Endometrium (tissue), 2 donors: ENCODE data around the gene APBA2.

Source experiments
- FAIRE-seq: peaks from 2 replicates; lab custom pipeline; 2012; peaks lifted over from hg19 to GRCh38; lab: Jason Lieb, UNC
- donor health status: control.
- donor health status: control.

Gene APBA2

DNA sequence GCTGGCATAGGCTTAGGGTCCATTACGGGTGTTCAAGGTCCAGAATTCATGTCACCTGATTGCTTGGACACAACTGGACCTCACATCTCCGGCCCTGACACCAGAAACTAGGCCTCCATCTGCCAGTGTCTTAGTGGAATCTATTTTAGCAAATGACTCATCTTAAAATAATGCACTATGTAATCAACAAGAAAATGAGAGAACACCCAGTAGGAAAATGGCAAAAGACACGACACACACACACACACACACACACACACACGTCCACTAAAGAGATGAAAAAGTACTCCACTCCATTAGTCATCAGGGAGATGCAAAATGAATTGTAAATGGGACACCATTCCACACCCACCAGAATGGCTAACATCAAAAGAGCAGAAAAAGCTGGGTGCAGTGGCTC, 11.2 kb downstream of the APBA2 start:
- no peak for FAIRE-seq

DNA sequence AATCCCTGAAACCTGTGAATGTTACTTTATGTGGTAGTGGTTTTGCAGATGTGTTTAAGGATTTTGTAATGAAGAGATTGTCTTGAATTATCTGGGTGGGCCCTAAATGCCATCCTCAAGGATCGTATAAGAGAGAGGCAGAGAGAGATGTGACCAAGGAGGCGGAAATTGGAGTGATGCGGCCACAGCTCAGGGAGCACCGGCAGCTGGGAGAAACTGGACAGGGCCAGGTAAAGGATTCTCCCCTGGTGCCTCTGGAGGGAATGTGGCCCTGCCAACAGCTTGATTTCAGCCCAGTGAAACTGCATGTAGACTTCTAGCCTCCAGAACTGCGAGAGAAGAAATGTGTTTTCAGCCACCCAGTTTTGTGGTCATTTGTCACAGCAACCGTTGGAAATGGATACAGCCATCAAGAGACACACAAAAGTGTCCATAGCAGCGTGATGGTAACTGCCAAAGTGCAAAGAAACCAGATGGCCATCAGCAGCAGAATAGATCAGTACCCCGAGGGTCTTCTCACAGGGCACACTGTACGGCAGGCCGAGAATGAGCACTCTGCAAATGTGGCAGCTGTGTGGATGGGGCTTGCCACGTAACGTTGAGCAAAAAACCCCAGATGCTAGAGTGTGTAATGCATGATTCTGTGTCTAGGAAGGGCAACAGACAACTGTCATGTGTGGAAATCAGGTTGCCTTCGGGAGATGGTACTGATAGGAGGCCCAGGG, 12.2 kb downstream of the APBA2 start:
- no peak for FAIRE-seq

DNA sequence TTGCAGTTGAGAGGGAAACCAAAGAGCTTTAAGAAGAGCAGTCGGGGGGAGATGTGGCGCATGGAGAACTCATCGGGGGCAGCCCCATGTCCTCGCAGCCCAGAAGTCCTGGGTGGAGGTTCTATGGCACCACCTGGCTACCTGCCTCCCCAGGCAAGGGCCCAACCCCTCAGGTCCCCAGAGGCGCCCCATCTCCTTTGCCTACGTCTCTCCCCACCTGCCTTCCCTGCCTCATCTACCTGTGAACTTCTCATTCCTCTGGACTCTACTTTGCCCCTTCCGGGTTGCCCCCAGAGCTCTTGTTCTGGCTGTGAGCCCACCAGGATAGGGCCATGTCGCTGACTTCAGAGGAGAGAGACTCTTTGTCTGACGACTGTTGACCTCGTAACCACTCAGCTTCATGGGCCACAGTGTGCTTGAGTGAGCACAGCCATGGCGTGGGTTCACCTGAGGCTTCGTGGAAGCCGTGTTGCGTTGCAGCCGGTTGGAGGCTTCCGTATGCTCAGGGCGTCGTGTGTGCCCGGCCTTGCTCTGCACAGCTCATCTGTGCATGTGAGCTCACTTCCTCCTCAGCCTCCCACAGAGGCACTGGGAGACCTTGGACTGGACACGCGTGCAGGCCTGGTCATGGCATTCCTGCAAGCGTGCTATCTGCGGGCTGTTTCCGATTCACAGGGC, 13.4 kb downstream of the APBA2 start:
- no peak for FAIRE-seq

DNA sequence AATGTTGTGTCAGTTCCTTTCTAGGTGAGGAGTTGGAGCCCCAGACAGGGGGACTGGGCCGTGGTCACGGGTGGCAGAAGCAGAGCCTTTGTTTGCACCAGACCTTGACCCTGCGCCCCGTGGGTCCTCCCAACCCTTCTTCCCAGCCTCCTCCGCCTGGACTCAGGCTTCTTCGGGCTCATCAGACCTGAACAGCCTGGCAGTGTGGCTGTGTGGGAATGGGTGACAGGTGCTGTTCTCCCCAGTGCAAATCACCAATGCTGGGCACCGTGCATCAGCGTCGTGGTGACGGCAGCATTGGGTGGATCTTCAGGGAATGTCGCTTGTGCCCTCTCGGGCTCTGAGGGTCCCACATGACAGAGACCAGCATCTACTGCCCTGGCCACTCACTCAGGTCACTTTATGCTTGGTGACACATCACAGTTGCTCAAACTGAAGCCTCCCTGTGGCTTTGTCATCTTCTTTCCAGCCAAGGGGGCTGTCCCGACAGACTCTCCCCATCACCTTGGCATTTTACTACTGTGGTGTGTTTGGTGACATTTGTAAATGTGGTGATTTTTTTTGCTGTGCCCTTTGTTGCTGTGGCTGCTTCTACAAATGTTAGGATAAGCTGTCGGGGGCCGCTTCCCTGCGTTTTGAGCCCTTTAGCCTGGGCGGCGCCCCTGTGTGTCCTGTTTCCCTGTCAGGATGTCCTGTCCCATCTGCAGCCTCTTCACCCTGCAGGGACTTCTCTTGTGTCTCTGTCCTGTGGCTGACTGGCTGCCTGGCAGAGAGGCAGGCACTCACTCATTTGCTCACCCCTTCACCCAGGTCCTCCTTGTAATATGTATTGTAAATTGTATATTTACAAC, 14.5 kb downstream of the APBA2 start:
- FAIRE-seq: no peak

DNA sequence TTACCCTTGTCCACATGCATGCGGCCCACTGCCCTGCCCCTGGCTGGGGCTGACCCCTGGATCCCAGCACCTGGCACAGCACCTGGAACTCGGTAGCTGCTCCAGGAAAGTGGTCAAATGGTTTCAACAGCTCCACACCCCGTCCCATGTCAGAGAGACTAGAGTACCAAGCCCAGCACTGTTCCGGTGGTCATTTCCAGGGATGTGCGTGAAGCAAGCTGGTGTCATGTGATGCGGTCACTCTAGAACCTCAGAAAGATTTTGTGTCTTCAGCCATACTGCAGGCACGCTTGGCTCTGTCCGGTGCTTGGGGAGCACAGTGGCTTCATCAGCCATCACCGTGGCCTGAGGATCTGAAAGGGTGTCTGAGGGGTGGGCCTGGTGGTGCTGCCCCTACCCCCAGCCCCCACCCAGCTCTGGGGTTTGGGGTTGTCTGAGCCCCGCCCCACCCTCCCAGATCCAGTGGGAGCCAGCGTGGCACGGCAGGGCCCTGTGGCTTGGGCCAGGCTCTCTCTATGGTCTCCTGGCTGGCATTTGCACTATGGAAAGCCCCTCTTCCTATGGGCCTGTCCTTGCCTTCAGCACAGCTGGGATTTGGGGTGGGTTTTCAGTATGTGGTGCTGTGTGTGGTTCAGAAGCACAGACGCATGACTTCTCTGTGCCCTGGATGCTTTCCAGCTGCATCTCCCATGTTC, 15.3 kb downstream of the APBA2 start:
- FAIRE-seq: no peak

DNA sequence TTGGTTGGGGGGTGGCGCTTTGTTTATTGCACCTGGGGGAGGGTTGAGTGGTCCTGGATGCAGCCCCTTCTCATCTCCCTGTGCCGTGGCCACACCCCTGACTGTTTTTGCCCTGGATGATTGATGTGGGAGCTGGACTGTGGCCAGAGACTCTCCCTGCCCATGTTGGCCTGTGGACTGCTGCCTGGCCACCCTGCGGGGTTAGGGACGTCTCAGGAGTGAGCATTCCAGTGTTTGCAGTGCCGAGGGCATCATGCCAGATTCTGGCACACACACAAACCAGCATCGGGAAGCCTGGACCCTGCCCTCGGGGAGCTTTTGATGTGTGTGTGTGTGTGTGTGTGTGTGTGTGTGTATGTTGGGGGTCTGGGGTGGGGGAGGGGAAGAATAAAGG, 15.8 kb downstream of the APBA2 start:
- FAIRE-seq: no peak

DNA sequence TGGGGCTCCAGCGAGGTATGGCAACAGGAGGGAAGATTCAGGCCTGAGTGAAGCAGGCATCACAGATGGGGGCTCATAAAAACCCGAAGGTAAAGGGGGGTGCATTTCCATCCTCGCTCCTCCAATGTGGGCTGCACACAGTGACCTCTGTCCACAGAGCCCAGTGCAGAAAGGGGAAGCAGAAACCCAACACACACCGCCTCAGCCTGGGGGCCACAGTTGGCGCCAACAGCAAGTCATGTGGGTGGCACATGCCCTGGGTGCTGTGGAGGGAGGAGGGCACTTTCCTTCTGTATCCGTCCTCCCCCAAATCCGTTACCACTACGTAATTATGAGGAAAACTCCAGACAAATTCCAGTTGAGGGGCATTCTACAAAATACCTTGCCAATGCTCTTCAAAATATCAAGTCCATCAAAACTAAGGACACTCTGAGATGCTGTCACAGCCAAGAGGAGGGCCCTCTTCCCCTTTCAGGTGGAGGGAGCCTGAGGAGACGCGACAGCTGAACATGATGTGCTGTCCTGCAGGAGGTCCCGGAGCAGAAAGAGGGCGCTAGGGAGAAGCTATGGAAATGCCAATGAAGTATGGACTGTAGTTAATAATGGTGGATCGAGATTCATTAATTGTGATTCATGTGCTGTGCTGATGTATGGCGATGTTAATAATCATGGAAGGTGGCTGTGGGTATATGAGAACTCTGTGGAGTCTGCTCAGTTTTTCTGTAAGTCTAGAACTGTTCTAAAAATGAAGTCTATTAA, 16.4 kb downstream of the APBA2 start:
- no peak for FAIRE-seq

DNA sequence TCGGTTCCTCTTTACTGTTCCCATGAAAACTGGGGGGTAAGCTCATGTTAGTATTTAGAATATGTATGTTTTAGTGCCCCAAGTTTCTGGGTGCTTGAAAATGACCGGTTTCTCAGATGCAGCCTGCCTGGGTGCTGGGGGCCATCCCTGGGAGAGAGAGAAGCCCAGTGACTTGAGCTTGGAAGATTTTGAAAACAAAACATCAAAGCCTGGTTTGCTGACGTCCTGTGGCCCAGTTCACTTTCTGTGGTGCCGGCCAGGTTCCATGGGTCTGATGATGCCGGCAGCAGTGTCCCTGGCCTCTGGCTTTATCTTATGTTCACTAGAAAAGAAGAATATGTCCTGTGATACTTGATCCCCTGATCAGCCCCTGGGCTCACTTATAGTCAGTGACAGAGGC, 17.1 kb downstream of the APBA2 start:
- no peak for FAIRE-seq

DNA sequence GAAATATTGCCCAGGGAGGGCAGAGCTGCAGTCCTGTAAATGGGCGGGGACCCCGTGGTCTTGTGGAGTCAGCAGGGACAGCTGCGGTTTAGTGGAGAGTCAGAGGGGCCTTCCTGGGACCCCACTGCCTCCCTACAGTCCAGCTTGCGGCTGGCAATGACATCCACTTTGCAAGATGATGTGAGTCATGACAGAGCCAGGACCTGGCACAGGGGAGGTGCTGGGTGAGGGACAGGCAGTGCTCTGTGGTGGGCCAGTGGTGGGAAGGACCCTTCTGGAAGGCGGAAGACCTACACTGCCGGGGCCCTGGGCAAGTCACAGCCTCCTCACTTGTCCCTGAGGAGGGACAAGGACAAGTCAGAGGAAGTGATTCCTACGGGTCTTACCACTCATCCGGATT, 17.8 kb downstream of the APBA2 start:
- FAIRE-seq: no peak

DNA sequence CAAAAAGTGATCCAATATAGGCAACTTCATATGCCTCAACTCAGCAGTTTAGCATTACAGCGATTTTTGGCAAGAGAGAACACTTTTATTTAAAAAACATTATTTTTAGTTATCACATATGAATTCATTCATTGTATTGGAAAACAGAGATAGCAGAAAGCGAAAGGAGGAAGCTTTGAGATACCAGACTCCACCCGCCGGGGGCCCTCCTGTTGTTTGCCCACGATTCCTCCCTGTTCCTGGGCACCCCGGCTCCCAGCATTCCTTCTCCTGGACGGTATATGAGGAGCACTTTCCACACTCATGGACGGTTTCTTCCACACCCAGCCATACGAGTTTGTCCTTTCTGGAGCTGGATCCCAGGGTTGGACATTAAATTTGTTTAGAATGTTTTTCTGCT, 18.2 kb downstream of the APBA2 start:
- FAIRE-seq: no peak

DNA sequence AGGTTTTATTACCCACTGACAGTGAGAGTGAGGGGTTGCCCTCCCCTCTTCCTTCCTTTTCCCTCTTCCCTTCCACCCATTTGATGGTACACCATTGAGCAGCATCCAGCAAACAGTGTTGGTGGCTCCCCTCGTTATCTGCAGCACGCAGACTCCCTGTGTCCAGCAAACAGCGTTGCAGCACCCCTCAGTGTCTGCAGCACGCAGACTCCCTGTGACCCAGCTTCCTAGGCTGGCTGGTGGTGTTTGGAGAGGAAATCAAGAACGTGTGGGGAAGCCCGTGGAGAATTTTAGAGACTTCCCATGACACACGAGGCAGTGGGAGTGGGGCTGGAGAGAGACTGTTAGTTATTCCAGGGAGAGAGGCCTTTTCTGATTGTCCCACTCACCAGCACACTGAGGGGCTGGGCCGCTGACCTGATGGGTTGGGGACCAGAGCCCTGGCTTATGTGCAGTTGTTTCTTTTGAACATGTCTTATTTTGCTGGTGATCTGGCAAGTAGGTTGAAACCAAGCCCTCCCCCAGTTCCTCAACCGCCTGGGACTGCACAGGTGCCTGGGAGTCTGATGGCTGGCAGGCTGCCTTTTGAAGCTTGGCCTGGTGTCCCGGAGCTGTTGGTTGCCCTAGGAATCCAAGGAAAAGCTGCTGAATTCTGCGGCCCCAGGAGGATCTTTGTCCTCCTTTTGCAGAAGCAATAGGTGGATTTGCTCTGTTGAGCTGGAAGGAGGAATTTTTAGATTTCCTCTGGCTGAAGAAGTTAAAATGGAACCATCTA, 19.0 kb downstream of the APBA2 start:
- FAIRE-seq: no peak

DNA sequence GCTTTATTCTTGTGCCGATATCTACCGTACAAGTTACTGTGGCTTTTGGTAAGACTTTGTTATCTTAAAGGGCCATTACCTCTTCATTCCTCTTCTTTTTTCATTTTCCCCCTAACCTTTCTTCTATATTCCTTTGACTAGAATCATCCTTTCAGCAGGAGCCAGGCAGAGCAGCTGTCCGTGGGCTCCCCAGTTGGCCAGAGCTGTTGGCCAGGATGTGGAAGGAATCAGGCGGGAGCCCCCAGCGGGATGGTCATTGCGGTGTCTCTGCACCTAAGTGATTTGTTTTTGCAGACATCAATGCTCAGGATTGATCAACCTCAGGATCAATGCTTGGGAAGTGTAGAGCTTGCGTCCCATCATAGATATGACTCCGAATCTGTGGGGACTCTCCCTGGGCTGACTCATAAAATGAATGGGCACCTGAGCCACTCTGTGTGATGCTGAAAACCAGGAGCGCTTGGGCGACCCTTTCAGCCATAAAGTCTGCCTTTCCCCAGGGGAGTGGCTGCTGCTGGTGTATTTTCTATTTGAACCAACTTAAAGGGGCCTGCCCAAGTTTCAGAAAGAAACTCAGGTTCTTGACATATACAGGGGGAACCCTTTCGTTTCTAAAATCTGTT, 21.7 kb downstream of the APBA2 start:
- FAIRE-seq: no peak

DNA sequence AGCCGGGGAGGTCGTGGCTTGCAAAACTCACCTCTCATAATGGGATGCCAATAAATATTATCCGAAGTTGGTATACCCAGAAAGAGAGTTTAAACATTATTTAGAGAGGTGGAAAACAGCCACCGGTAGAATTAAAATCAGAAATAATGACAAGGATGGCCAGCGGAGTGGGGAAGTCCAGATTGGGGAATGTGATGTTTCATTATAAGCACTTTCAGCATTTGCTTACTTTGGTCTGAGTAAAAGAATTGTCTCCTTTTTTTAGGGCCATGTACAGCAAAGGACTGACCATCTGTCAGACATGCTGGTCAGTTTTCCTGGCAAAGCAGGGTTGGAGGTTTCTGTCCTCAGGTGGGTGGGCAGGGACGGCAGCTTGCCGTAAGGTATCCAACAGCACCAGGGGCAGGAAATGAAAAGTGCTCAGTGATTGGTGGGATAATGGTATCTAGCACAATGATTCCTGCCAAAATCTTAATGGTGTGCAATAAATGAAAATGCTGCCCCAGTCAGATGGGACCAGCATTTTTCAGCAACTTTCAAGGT, 24.3 kb downstream of the APBA2 start:
- FAIRE-seq: no peak

DNA sequence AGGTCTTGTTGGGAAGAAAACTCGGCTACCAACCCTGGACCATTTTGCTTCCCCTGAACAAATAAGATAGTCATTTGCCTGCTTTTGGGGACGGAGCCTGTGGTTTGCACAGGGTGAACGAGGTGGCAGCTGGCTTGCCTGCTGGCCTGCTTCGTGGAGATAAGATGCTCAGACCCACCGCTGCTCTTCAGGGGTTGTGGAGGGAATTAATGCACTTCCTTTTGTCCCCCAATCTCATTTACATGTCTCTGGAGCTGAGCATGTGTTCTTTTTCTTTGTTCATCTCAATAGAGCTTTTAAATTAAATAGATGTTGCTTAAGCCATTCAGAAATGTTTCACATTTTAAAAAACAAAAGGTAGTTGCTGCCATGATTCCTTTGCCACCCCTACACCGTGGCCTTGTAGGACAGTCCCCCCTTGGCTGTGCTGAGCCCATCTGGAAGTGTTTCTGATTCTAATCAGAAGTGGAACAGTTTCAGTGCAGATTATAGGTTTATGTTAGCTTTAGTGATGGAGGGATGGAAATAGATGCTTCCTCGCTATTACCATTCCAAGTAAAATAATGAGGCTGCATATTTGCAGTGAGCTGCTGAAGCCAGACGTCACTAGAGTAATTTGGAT, 25.6 kb downstream of the APBA2 start:
- FAIRE-seq: no peak

DNA sequence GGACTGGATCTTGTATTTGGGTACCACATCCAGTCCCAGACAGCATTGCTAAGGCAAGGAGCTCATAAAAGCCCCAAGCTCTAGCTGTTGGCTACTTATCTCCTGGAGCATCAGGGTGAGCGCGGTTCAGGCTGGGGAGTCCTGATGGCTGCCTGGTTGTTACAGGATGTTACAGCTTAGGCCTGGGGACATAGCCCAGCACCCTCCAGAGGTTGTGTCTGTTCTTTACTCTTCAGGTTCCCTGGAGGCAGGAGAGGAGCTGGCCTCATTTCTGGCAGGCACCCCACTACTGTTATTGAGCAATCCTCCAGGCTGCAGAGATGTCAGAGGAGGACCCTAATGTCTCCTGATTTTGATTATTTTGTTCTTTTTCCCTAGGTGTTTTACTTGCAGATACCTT, 26.6 kb downstream of the APBA2 start:
- no peak for FAIRE-seq

DNA sequence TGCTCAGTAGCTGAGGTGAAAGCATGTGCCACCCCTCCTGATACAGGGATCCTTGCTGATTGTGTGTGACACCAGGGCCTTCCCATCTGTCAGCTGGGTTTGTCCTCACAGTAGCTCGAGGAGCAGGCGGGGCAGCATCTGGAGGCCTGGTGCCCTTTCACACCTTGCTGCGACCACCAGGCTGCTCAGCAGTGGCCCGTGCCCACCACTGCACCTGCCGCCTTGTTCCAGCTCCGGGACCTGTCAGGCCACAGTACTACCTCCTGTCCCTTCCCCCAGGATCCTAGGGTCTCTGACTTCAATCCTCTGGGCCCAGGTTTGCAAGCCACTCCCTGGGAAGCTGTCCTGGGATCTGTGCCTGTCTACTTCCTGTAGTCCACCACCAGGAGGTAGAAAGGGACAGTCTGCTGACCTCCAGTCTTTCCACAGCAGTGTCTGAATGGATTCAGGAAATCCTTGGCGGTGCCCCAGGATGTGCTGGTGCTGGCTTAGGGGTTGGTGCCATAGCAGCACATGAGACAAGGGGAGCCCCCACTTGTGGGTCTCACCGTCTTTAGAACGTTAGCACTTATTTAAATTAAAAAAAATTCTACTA, 27.5 kb downstream of the APBA2 start:
- no peak for FAIRE-seq

DNA sequence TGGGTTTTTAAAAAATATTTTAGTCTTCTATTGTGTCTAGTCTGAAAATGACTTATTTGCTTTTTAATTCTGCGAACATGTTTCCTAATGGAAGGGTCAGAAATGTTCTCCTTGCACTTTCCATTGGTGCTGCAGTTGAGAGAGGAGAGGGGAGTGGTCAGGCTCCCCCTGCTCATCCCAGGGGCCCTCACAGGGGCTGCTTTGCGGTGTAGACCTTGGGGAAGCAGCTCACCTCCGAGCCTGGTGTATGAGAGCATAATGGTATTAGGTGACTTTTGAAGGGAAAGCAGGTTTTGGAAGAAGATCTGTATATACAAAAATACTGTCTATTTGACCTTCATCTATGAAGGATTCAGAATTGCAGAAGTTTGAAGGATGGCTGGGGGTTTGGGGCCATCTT, 28.3 kb downstream of the APBA2 start:
- FAIRE-seq: no peak

DNA sequence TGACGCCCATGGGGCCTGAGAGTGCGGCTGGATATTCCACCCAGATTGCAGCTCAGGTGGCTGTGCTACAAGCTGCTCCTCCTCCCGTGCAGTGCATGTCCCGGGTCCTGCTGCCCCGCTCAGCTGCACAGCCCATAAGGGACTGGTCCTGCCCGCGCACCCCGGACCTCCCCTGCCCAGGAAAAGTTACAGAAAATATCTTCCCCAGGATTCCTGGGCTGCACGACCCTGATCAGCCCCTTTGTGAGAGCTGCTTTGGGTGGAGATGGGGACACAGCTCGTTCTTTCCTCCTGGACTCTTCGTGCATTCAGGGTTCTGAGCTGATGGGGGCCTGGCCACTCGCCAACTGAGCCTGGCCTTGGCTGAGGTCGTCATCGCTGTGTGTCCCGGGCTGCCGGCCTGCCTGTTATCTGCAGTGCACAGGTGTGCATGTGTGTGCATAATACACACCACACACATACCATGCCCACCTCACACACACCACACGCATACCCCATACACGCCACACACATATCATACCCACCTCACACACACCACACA, 28.8 kb downstream of the APBA2 start:
- no peak for FAIRE-seq
